BLaER1 treated with 17β-estradiol and CSF1 and Interleukin-3, amounts not matched to agents 10 nM and 100 nM (cell line): ENCODE data around the gene PLIN1.

Source experiments
- H3K27ac ChIP-seq, 11 experiments: shearing (Covaris generic); formaldehyde crosslinking; 2 replicates each; pipeline ENCODE4 v1.8.1; 2022
- H3K27me3 ChIP-seq, 11 experiments: shearing (Covaris generic); formaldehyde crosslinking; 2 replicates each; pipeline ENCODE4 v1.8.1; 2022
- H3K36me3 ChIP-seq, 11 experiments: shearing (Covaris generic); formaldehyde crosslinking; 2 replicates each; pipeline ENCODE4 v1.8.1; 2022
- H3K4me1 ChIP-seq, 10 experiments: shearing (Covaris generic); formaldehyde crosslinking; 2 replicates each; pipeline ENCODE4 v1.8.1; 2022
- H3K4me2 ChIP-seq, 11 experiments: shearing (Covaris generic); formaldehyde crosslinking; 2 replicates each; pipeline ENCODE4 v1.8.1; 2022
- H3K4me3 ChIP-seq, 10 experiments: shearing (Covaris generic); formaldehyde crosslinking; 2 replicates each; pipeline ENCODE4 v1.8.1; 2022
- H3K9ac ChIP-seq, 11 experiments: shearing (Covaris generic); formaldehyde crosslinking; 2 replicates each; pipeline ENCODE4 v1.8.1; 2022
- H3K9me3 ChIP-seq, 11 experiments: shearing (Covaris generic); formaldehyde crosslinking; replicated peaks in 1 of 11; 2 replicates each; pipeline ENCODE4 v1.8.1; 2022
- H4K20me1 ChIP-seq, 11 experiments: shearing (Covaris generic); formaldehyde crosslinking; 2 replicates each; pipeline ENCODE4 v1.8.1; 2022
- Cebpa-rat ChIP-seq, 11 experiments: shearing (Covaris generic); IDR thresholded peaks; 2 replicates each; pipeline ENCODE4 v1.8.1; 2022

The PLIN1 gene

GRCh38 chr15:89649716-89650115 lies 29.5 kb downstream of the PLIN1 start:
- H3K4me1 ChIP-seq, result peaks cover 4 to 11% (median 7%) of the 10 kb centered on the region in 10 experiments; a peak in 17 of 20 replicates
- H3K27me3 ChIP-seq, result peaks cover 19 to 23% (median 21%) of the 10 kb centered on the region in 11 experiments
- TF ChIP-seq Cebpa-rat (IDR thresholded peaks at IDR 0.05), result no peak
- H3K4me2 ChIP-seq, result no peak overlapping the region
- H4K20me1 ChIP-seq, result peaks cover 0 to 30% (median 3%) of the 10 kb centered on the region in 11 experiments; a peak in 9 of 22 replicates
- H3K9me3 ChIP-seq, result 0 out of 22 replicates have a peak, but pooled peaks cover 0 to 9% (median 0%) of the 10 kb centered on the region in 11 experiments
- H3K4me3 ChIP-seq, result no peak overlapping the region
- no peak overlapping the region for H3K27ac ChIP-seq
- H3K9ac ChIP-seq, result no peak overlapping the region
- H3K36me3 ChIP-seq, result peaks cover 0 to 14% (median 5%) of the 10 kb centered on the region in 11 experiments; a peak in 10 of 22 replicates

- no peak overlapping the region for H3K27ac ChIP-seq
- no peak overlapping the region for H3K4me3 ChIP-seq
- H3K9me3 ChIP-seq, result 0 out of 22 replicates have a peak, but pooled peaks cover 0 to 9% (median 0%) of the 10 kb centered on the region in 11 experiments
- no peak overlapping the region for H3K9ac ChIP-seq
- peaks cover 0 to 24% (median 0%) of the 10 kb centered on the region in 11 experiments; a peak in 9 of 22 replicates for H4K20me1 ChIP-seq
- H3K4me2 ChIP-seq, result no peak overlapping the region
- H3K27me3 ChIP-seq, result peaks cover 13 to 17% (median 15%) of the 10 kb centered on the region in 11 experiments
- peaks cover 0 to 5% (median 1%) of the 10 kb centered on the region in 10 experiments; a peak in 12 of 20 replicates for H3K4me1 ChIP-seq
- peaks cover 0 to 14% (median 5%) of the 10 kb centered on the region in 11 experiments; a peak in 10 of 22 replicates for H3K36me3 ChIP-seq
- TF ChIP-seq Cebpa-rat (IDR thresholded peaks at IDR 0.05), result no peak
These were observed 30.0 kb downstream of the PLIN1 start for GRCh38 chr15:89649013-89649625.

- H3K27ac ChIP-seq, result no peak overlapping the region
- peaks cover 0 to 14% (median 5%) of the 10 kb centered on the region in 11 experiments; a peak in 10 of 22 replicates for H3K36me3 ChIP-seq
- peaks cover 5 to 9% (median 8%) of the 10 kb centered on the region in 11 experiments for H3K27me3 ChIP-seq
- H4K20me1 ChIP-seq, result peaks cover 0 to 20% (median 0%) of the 10 kb centered on the region in 11 experiments; a peak in 8 of 22 replicates
- H3K9ac ChIP-seq, result no peak overlapping the region
- no peak overlapping the region for H3K4me2 ChIP-seq
- TF ChIP-seq Cebpa-rat (IDR thresholded peaks at IDR 0.05), result no peak
- H3K9me3 ChIP-seq, result 0 out of 22 replicates have a peak, but pooled peaks cover 0 to 9% (median 0%) of the 10 kb centered on the region in 11 experiments
- H3K4me3 ChIP-seq, result no peak overlapping the region
- 0 out of 20 replicates have a peak, but pooled peaks cover 0 to 3% (median 0%) of the 10 kb centered on the region in 10 experiments for H3K4me1 ChIP-seq
These were observed 30.8 kb downstream of the PLIN1 start for GRCh38 chr15:89648106-89649012.

- Histone ChIP-seq H3K27me3 (no peaks in the 10 kb centered on the region), H3K36me3 (peaks cover 0 to 14% (median 1%) of the 10 kb centered on the region in 11 experiments; a peak in 10 of 22 replicates), H4K20me1 (peaks cover 0 to 13% (median 0%) of the 10 kb centered on the region in 11 experiments; a peak in 6 of 22 replicates), H3K4me3 (no peak overlapping the region), H3K4me1 (0 out of 20 replicates have a peak, but pooled peaks cover 0 to 3% (median 0%) of the 10 kb centered on the region in 10 experiments), H3K4me2 (peak overlapping the region in 2 of 11 experiments; percentile 44 to 59; a peak in 4 of 22 replicates), H3K27ac (no peak overlapping the region), H3K9ac (no peak overlapping the region), H3K9me3 (0 out of 22 replicates have a peak, but pooled peaks cover 0 to 9% (median 0%) of the 10 kb centered on the region in 11 experiments)
- no peak for TF ChIP-seq Cebpa-rat (IDR thresholded peaks at IDR 0.05)
These were observed 31.8 kb downstream of the PLIN1 start for GRCh38 chr15:89647191-89647851.

GRCh38 chr15:89646416-89647141 lies 32.6 kb downstream of the PLIN1 start:
- Histone ChIP-seq H3K9ac (no peak overlapping the region), H4K20me1 (peaks cover 0 to 13% (median 0%) of the 10 kb centered on the region in 11 experiments; a peak in 4 of 22 replicates), H3K36me3 (peaks cover 0 to 21% (median 5%) of the 10 kb centered on the region in 11 experiments; a peak in 11 of 22 replicates), H3K4me3 (no peak overlapping the region), H3K27ac (no peak overlapping the region), H3K27me3 (no peaks in the 10 kb centered on the region), H3K9me3 (0 out of 22 replicates have a peak, but pooled peaks cover 0 to 9% (median 0%) of the 10 kb centered on the region in 11 experiments), H3K4me1 (0 out of 20 replicates have a peak, but pooled peaks cover 0 to 3% (median 0%) of the 10 kb centered on the region in 10 experiments), H3K4me2 (no peak overlapping the region; a peak in 1 of 22 replicates)
- TF ChIP-seq Cebpa-rat (IDR thresholded peaks at IDR 0.05), result no peak

GRCh38 chr15:89645680-89646079 lies 33.5 kb downstream of the PLIN1 start:
- H3K27ac ChIP-seq, result no peak overlapping the region
- no peak for TF ChIP-seq Cebpa-rat (IDR thresholded peaks at IDR 0.05)
- 0 out of 20 replicates have a peak, but pooled peaks cover 0 to 3% (median 0%) of the 10 kb centered on the region in 10 experiments for H3K4me1 ChIP-seq
- H4K20me1 ChIP-seq, result peaks cover 0 to 13% (median 0%) of the 10 kb centered on the region in 11 experiments; a peak in 4 of 22 replicates
- H3K9me3 ChIP-seq, result 0 out of 22 replicates have a peak, but pooled peaks cover 0 to 9% (median 0%) of the 10 kb centered on the region in 11 experiments
- H3K4me2 ChIP-seq, result no peak overlapping the region
- H3K27me3 ChIP-seq, result no peaks in the 10 kb centered on the region
- no peak overlapping the region for H3K9ac ChIP-seq
- H3K36me3 ChIP-seq, result peaks cover 0 to 23% (median 8%) of the 10 kb centered on the region in 11 experiments; a peak in 11 of 22 replicates
- no peak overlapping the region for H3K4me3 ChIP-seq

GRCh38 chr15:89642106-89642505 lies 37.1 kb downstream of the PLIN1 start:
- H3K27ac ChIP-seq, result no peak overlapping the region
- H3K4me2 ChIP-seq, result no peak overlapping the region
- H3K36me3 ChIP-seq, result peaks cover 0 to 22% (median 4%) of the 10 kb centered on the region in 11 experiments; a peak in 4 of 22 replicates
- H3K27me3 ChIP-seq, result no peaks in the 10 kb centered on the region
- H3K4me1 ChIP-seq, result no peaks in the 10 kb centered on the region
- no peaks in the 10 kb centered on the region for H3K9me3 ChIP-seq
- no peak for TF ChIP-seq Cebpa-rat (IDR thresholded peaks at IDR 0.05)
- no peak overlapping the region for H3K9ac ChIP-seq
- H3K4me3 ChIP-seq, result no peak overlapping the region
- H4K20me1 ChIP-seq, result peaks cover 0 to 13% (median 0%) of the 10 kb centered on the region in 11 experiments; a peak in 4 of 22 replicates
